Stimulated activated naive CD8-positive, alpha-beta T cell treated with anti-CD3 and anti-CD28 coated beads, Interleukin-15, Interleukin-2, amounts not matched to agents 100 ng/mL and 50 ng/mL, for 24 hours (primary cell): ENCODE measurements around the gene TIPIN.
"Not testable (repeated sequence)": the region's sequence is repeated elsewhere in the genome, so short reads cannot be mapped to it uniquely, and the experiment has no call there.

Experiments used
- H3K27ac Mint-ChIP-seq: one replicate; pipeline ENCODE4 v1.8.0; 2021; ENCODE audit warnings: mild to moderate bottlenecking, mixed read lengths
- H3K27me3 Mint-ChIP-seq: one replicate; pipeline ENCODE4 v1.8.0; 2021; ENCODE audit warnings: mixed read lengths
- H3K36me3 Mint-ChIP-seq: one replicate; pipeline ENCODE4 v1.8.0; 2021; ENCODE audit warnings: low read depth, mixed read lengths
- H3K4me1 Mint-ChIP-seq: one replicate; pipeline ENCODE4 v1.8.0; 2021; ENCODE audit warnings: low read depth, mixed read lengths
- H3K4me3 Mint-ChIP-seq: one replicate; pipeline ENCODE4 v1.8.0; 2021; ENCODE audit warnings: mild to moderate bottlenecking, mixed read lengths
- H3K9me3 Mint-ChIP-seq: one replicate; pipeline ENCODE4 v1.8.0; 2021; ENCODE audit warnings: mixed read lengths

TIPIN gene

DNA sequence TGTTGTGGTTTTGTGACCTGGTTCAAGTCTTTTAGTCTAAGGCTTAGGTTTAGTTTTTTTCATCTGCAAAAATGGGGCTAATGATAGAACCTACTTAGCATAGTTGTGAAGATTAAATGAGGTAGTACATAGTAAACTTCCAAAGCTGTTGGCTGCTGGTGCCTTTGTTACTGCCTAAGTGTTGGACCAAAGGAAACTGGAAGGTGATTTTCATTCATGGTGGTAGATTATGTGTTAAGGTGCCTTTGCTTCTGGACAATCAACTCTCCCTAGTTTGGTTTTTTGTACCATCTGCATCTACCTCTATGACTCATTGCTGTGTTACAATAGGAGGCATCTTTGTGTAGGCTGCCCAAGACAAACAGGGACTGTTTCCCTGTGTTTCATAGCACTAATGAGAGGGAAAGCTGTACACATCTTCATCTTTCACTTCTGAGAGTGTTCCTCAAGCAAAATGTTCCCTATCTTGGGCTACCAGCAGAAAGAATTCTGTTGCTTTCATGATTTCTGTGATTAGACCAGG lies 33.4 kb upstream of the TIPIN start:
- H3K27ac Mint-ChIP-seq, result peak overlapping the region; percentile 78
- no peaks in the 10 kb centered on the region for H3K27me3 Mint-ChIP-seq
- peaks cover 62% of the 10 kb centered on the region for H3K36me3 Mint-ChIP-seq
- H3K4me1 Mint-ChIP-seq, result peaks cover 83% of the 10 kb centered on the region
- no peaks in the 10 kb centered on the region for H3K9me3 Mint-ChIP-seq
- peak overlapping the region; percentile 96 for H3K4me3 Mint-ChIP-seq

DNA sequence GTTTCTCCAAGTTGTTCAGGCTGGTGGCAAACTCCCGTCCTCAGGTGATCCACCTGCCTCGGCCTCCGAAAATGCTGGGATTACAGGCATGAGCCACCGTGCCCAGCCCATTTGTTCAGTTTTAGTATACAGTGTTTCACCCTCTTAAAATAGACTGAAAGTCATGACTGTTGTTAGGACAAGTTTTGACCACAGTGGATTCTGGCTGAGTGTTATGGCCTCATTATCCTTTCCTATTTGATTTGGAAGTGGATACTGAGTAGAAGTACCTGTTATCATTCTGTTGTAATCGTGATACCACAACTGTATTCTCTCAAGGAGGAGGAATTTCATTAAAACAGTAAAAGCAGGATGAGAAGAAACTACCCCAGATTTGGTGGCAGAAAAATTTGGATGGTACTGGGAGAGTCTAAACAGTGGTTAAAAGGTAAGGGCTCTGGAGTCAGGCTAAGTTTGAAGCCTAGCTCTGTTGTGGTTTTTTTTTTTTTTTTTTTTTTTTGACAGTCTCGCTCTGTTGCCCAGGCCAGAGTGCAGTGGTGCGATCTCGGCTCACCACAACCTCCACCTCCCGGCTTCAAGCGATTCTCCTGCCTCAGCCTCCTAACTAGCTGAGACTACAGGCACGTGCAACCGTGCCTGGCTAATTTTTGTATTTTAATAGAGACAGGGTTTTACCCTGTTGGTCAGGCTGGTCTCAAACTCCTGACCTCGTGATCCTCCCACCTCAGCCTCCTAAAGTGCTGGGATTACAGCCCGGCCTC lies 32.8 kb upstream of the TIPIN start:
- Mint-ChIP-seq H3K9me3 (no peaks in the 10 kb centered on the region), H3K27me3 (no peaks in the 10 kb centered on the region), H3K27ac (peak overlapping the region; percentile 78), H3K4me1 (peaks cover 80% of the 10 kb centered on the region), H3K36me3 (peaks cover 59% of the 10 kb centered on the region), H3K4me3 (peak overlapping the region; percentile 96)

DNA sequence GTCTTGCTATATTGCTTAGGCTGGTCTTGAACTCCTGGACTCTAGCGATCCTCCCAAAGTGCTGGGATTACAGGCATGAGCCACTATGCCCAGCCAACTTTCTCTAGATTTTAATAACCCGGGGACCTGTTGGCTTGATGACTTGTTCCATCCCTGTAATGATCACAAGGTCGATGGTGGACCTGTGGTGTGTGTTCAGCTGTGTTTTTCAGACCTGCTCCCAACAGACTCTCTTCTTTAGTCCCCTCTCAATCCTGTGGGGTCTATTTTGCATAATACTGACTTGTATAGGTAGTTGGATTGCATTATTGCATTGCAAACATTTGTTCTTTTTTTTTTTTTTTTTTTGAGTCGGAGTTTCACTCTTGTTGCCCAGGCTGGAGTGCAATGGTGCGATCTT lies 32.1 kb upstream of the TIPIN start:
- Mint-ChIP-seq H3K4me3 (peak overlapping the region; percentile 96), H3K9me3 (no peaks in the 10 kb centered on the region), H3K27me3 (no peaks in the 10 kb centered on the region), H3K4me1 (peaks cover 73% of the 10 kb centered on the region), H3K36me3 (peaks cover 53% of the 10 kb centered on the region), H3K27ac (peak overlapping the region; percentile 42)

DNA sequence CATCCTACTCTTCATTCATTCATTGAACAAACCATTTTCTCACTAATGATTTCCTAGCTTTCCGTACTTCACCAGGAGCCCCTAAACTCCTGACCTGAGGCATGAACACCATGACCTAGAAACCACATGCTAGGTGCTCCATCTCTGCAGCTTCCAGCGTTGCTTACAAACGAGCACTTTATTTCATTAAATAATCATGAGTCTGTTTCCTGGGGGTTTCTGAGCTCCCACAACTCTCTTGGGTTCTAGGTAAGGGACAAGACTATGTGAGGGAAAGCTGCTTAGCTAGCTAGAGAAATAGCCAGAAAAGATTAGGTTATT lies 31.5 kb upstream of the TIPIN start:
- H3K27me3 Mint-ChIP-seq, result no peaks in the 10 kb centered on the region
- H3K27ac Mint-ChIP-seq, result peak overlapping the region; percentile 87
- peaks cover 67% of the 10 kb centered on the region for H3K4me1 Mint-ChIP-seq
- peaks cover 50% of the 10 kb centered on the region for H3K36me3 Mint-ChIP-seq
- H3K4me3 Mint-ChIP-seq, result peak overlapping the region; percentile 96
- H3K9me3 Mint-ChIP-seq, result no peaks in the 10 kb centered on the region

DNA sequence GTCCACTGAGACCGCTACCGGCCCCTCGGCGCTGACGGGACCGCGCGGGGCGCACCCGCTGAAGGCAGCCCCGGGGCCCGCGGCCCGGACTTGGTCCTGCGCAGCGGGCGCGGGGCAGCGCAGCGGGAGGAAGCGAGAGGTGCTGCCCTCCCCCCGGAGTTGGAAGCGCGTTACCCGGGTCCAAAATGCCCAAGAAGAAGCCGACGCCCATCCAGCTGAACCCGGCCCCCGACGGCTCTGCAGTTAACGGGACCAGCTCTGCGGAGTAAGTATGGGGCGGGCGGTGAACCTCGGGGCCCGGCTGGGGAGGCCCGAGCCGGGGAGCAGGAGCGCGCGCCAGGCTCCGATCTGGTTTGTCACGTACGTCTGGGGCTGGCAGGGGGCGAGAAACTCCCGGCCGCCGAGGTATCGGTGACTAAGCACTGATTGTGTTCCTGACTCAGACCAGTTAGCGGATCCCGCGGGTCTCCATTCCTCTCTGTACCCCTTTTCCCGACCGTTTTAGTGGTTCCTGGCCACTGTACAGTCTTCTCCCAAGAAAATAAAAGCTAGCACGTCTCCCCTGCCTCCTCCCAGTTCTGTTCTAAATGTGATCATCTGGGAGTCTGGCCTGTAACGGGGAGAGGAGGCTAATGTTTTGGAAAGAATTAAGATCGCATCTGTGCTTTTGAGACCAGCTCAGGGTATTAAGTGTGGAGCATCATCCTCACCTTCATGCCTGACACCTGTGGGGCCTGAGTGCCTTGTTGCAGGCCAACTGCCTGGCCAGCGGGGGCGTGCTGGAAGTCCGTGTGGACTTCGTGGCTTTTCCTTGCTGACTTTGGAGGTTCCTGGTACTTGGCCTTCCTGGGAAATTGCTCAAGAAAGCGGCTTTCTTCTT lies 30.9 kb upstream of the TIPIN start:
- Mint-ChIP-seq H3K9me3 (no peaks in the 10 kb centered on the region), H3K27me3 (no peaks in the 10 kb centered on the region), H3K4me3 (peak overlapping the region; percentile 96), H3K4me1 (peaks cover 62% of the 10 kb centered on the region), H3K36me3 (peaks cover 50% of the 10 kb centered on the region), H3K27ac (peak overlapping the region; percentile 87)

DNA sequence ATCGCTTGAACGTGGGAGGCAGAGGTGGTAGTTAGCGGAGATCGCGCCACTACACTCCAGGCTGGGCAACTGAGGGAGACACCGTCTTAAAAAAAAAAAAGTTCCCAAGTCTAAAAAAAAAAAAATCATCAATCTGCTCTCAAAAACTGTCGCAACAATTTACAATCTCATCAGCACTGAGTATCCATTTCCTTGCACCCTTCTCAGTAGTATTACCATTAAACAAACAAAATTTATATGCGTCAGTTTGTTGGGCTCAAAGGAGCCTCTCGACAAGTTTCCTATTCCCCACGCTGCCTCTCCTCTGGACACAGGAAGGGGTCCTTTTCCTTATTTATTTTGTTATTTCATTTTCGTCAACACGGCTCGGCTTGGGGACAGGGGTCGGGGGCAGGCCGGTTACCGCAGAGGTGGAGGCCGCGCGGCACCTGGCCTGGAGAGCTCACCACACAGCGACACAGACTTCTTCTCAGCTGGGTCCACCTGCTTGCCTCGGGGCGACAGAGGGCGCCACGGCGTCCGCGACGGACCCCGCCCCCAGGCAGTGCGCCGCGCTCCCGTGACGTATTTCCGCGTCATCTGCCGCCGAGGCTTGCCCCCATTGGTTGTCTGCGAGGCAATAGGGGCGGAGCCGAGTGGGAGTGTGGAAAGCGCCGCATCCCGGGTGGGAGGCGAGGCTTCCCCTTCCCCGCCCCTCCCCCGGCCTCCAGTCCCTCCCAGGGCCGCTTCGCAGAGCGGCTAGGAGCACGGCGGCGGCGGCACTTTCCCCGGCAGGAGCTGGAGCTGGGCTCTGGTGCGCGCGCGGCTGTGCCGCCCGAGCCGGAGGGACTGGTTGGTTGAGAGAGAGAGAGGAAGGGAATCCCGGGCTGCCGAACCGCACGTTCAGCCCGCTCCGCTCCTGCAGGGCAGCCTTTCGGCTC lies 30.0 kb upstream of the TIPIN start, which contains the start of gene MAP2K1:
Gene MAP2K1 (plus strand): TSS at position 709 of the 920 bp plus-strand sequence. CDS start 436 bp downstream, outside the sequence.
- Mint-ChIP-seq H3K4me3 (peak within 1 kb of the TSS; percentile 96), H3K27ac (peak within 1 kb of the TSS; percentile 93), H3K36me3 (peaks cover 42% of the 10 kb centered on the region), H3K27me3 (no peaks in the 10 kb centered on the region), H3K4me1 (peaks cover 52% of the 10 kb centered on the region), H3K9me3 (no peaks in the 10 kb centered on the region)

DNA sequence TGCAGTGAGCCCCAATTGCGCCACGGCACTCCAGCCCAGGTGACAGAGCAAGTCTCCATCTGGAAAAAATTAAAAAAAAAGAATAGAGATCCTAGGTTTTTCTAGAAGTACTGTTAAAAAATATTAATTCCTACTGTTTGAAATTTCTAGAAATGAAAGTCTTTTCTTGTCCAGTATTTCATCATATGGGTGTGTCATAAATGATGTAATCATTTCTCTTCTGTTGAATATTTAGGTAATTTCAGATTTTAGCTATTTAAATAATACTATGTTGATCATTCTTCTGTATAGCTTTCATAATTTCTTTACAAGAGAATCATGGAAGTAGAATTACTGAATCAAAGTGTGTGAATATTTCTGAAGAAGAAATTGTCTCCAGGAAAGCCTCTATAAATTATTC lies 24.9 kb upstream of the TIPIN start:
- not testable (repeated sequence) for H3K27ac Mint-ChIP-seq, H3K4me3 Mint-ChIP-seq, H3K9me3 Mint-ChIP-seq, H3K27me3 Mint-ChIP-seq
- Mint-ChIP-seq H3K4me1 (peaks cover 14% of the 10 kb centered on the region), H3K36me3 (peaks cover 11% of the 10 kb centered on the region)

DNA sequence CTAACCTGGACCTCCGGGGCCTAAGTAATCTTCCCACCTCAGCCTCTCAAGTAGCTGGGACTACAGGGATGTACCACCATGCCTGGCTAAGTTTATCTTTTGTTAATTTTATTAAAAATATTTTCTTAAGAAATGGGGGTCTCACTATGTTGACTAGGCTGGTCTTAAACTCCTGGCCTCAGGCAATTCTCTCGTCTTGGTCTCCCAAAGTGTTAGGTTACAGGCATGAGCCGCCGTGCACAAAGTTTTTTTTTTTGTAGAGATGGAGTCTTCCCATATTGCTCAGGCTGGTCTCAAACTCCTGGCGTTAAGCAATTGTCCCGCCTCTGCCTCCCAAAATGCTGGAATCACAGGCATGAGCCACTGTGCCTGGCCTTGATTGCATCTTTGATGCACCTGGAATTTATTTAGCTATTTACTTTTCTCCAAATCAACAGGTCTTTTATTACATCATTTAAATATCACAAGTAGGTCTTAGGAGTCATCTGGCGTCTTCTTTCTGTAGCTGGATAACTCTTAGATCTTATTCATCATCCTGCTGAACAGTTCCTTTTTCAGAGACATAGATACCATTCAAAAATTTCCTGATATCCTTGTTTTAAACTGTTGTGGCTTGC lies 22.4 kb upstream of the TIPIN start:
- no peaks in the 10 kb centered on the region for H3K36me3 Mint-ChIP-seq
- no peak overlapping the region for H3K4me3 Mint-ChIP-seq
- H3K9me3 Mint-ChIP-seq, result no peaks in the 10 kb centered on the region
- H3K27ac Mint-ChIP-seq, result no peak overlapping the region
- no peaks in the 10 kb centered on the region for H3K4me1 Mint-ChIP-seq
- no peaks in the 10 kb centered on the region for H3K27me3 Mint-ChIP-seq

DNA sequence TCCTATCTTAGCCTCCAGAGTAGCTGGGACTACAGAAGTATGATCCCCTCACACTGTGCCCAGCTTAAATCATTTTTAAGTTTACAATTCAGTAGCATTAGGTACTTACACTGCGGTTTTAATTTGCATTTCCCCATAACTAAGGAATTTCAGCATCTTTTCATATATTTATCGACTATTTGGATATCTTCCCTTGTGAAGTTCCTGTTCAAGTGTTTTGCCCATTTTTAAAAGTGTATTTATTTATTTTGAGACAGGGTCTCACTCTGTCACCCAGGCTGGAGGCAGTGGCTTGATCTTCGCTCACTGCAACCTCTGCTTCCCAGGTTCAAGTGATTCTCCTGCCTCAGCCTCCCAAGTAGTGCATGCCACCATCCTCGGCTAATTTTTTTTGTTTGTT lies 17.7 kb upstream of the TIPIN start:
- Mint-ChIP-seq H3K27me3 (no peaks in the 10 kb centered on the region), H3K4me3 (no peak overlapping the region), H3K36me3 (no peaks in the 10 kb centered on the region), H3K27ac (no peak overlapping the region), H3K4me1 (peaks cover 18% of the 10 kb centered on the region), H3K9me3 (peaks cover 4% of the 10 kb centered on the region)

DNA sequence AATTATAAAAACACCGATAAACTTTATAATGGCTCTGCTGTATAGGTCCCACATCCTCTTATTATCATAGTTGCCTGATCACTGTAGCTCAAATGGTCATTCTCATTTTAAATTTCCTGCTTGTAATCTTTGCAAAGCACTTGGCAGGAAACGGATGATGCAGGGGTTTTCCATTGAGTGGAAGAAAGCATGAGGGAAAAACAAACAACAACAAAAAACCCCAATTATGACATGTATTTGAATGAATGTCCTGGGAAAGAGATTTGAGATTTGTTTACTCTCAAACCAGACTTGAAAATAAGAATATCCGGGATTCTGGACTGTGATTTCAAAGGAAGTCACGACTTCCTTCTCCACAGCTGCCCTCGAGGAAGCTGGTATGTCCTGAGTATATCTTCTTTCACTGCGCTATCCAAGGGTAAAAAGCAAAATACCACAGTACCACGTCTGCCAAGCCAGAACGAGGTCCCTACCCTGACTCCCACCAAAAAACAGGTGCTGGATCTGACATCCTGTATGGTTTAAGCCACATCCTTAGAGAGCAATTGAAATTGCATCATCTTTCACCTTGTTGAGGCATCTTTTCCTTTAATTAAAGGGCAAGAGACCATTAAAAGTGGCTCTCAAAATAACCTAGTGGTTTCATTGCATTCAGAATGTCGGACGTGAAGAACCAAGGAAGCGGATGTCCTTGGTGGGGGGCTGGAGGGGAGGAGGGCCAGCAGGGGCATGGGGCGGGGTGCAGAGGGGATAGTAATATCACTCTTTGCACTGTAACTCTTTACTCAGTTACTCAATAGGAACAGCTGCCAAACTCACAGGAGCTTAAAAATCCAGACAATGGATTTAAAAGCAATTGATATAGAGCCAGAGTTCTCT lies 13.5 kb upstream of the TIPIN start:
- Mint-ChIP-seq H3K4me1 (peaks cover 18% of the 10 kb centered on the region), H3K27ac (peak overlapping the region; percentile 95), H3K4me3 (peak overlapping the region; percentile 61), H3K36me3 (no peaks in the 10 kb centered on the region), H3K9me3 (peaks cover 4% of the 10 kb centered on the region), H3K27me3 (no peaks in the 10 kb centered on the region)

DNA sequence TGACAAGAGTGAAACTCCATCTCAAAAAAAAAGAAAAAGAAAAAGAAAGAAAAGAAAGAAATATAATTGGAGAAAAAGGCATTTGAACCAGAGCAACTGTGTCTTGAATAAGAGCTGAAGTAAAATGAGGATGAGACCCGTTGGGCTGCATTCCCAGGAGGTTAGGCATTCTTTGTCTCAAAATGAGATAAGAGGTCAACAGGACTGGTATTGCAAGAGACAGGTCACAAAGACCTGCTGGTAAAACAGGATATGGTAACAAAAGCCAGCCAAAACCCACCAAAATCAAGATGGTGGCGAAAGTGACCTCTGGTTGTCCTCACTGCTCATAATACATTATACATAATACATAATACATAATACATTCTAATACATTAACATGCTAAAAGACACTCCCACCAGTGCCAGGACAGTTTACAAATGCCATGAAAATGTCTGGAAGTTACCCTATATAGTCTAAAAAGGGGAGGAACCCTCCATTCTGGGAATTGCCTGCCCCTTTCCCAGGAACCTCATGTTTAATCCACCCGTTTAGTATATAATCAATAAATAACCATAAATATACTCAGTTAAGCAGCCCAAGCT lies 8.6 kb upstream of the TIPIN start:
- H3K4me1 Mint-ChIP-seq, result peaks cover 7% of the 10 kb centered on the region
- H3K9me3 Mint-ChIP-seq, result peaks cover 2% of the 10 kb centered on the region
- H3K27ac Mint-ChIP-seq, result no peak overlapping the region
- H3K36me3 Mint-ChIP-seq, result no peaks in the 10 kb centered on the region
- no peaks in the 10 kb centered on the region for H3K27me3 Mint-ChIP-seq
- no peak overlapping the region for H3K4me3 Mint-ChIP-seq

DNA sequence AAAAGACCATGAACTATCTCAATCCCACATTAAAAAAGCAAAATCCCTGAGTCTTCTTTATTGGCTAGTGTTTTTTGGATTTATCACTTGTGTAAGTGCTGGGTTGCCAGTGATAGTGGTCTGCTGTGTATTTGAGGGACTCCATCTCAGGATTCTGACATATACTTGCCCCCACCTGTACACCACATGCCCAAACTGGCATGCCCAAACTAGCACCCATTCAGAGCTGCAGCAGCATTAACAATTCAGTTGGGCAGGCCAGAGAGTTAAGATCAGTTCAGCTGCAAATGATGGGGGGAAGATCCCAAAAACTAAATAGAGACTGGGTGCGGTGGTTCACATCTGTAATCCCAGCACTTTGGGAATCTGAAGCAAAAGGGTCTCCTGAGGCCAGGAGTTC lies 6.3 kb upstream of the TIPIN start:
- Mint-ChIP-seq H3K36me3 (no peaks in the 10 kb centered on the region), H3K9me3 (no peaks in the 10 kb centered on the region), H3K27ac (no peak overlapping the region), H3K27me3 (no peaks in the 10 kb centered on the region), H3K4me3 (no peak overlapping the region), H3K4me1 (no peaks in the 10 kb centered on the region)

DNA sequence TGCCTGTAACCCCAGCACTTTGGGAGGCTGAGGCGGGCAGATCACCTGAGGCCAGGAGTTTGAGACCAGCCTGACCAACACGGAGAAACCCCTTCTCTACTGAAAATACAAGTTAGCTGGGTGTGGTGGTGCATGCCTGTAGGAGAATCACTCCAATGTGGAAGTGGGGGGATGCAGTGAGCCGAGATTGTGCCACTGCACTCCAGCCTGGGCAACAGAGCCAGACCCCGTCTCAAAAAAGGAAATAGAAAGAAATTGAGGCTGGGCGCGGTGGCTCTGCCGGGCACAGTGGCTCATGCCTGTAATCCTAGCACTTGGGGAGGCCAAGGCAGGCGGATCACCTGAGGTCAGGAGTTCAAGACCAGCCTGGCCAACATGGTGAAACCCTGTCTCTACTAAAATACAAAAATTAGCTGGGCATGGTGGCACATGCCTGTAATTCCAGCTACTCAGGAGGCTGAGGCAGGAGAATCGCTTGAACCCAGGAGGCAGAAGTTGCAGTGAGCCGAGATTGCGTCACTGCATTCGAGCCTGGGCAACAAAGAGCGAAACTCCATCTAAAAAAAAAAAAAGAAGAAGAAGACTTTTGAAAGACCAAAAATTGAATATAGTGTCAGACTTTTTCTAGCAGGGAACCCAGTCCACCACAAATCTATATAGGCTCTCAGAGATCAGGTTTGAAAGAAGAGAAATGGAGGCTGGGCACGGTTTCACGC lies 5.4 kb upstream of the TIPIN start:
- not testable (repeated sequence) for H3K9me3 Mint-ChIP-seq, H3K27ac Mint-ChIP-seq, H3K4me3 Mint-ChIP-seq, H3K4me1 Mint-ChIP-seq, H3K27me3 Mint-ChIP-seq, H3K36me3 Mint-ChIP-seq
